ENCODE measurements around the gene KRT80. TPM values are rescaled to one million over a fixed set of nuclear protein-coding genes. Genes with fewer than 3 reads are reported as not detected.

KRT80 gene
- total RNA-seq, 4 donors from 2014 or later = 1.1 TPM; not detected in 3

GRCh38 chr12:52207895-52208294 lies 16.1 kb upstream of the KRT80 start:
- no peaks in the 10 kb centered on the region for H3K36me3 ChIP-seq
- peaks cover 0 to 6% of the 10 kb centered on the region in 2 donors for H3K4me1 ChIP-seq
- H3K27me3 ChIP-seq = no peaks in the 10 kb centered on the region
- H3K27ac ChIP-seq = no peak overlapping the region
- DNase-seq = peak in 1 of 2 donors; percentile 54
- H3K4me3 ChIP-seq = no peak overlapping the region
- H3K9me3 ChIP-seq = no peaks in the 10 kb centered on the region
- TF ChIP-seq CTCF (IDR thresholded peaks at IDR 0.05) (no peak), POLR2A (IDR thresholded peaks at IDR 0.05) (no peak)
- intact Hi-C loops (cut with DNase I; ENCODE audit: low total_unique reads) = no loop called here

GRCh38 chr12:52207106-52207505 lies 15.3 kb upstream of the KRT80 start:
- Histone ChIP-seq H3K36me3 (no peaks in the 10 kb centered on the region), H3K27me3 (no peaks in the 10 kb centered on the region), H3K9me3 (no peaks in the 10 kb centered on the region), H3K27ac (no peak overlapping the region), H3K4me1 (peaks cover 0 to 14% of the 10 kb centered on the region in 2 donors), H3K4me3 (no peak overlapping the region)
- intact Hi-C loops (cut with DNase I; ENCODE audit: low total_unique reads) = no loop called here
- TF ChIP-seq POLR2A (IDR thresholded peaks at IDR 0.05) (no peak), CTCF (IDR thresholded peaks at IDR 0.05) (no peak)
- DNase-seq = no peak

- no peak for DNase-seq
- Histone ChIP-seq H3K36me3 (no peaks in the 10 kb centered on the region), H3K27me3 (no peaks in the 10 kb centered on the region), H3K4me1 (peaks cover 0 to 15% of the 10 kb centered on the region in 2 donors), H3K9me3 (no peaks in the 10 kb centered on the region), H3K4me3 (no peak overlapping the region), H3K27ac (no peak overlapping the region)
- TF ChIP-seq POLR2A (IDR thresholded peaks at IDR 0.05) (no peak), CTCF (IDR thresholded peaks at IDR 0.05) (no peak)
- intact Hi-C loops (cut with DNase I; ENCODE audit: low total_unique reads) = no loop called here
Measured at GRCh38 chr12:52206304-52207040, 14.7 kb upstream of the KRT80 start.

GRCh38 chr12:52205612-52206303 lies 13.9 kb upstream of the KRT80 start:
- no peak for DNase-seq
- H3K4me1 ChIP-seq = peaks cover 0 to 15% of the 10 kb centered on the region in 2 donors

More at GRCh38 chr12:52205612-52206303, 13.9 kb upstream of the KRT80 start:
- Histone ChIP-seq H3K27ac (no peak overlapping the region), H3K9me3 (no peaks in the 10 kb centered on the region), H3K27me3 (no peaks in the 10 kb centered on the region), H3K4me3 (no peak overlapping the region), H3K36me3 (no peaks in the 10 kb centered on the region)
- TF ChIP-seq POLR2A (IDR thresholded peaks at IDR 0.05) (no peak), CTCF (IDR thresholded peaks at IDR 0.05) (no peak)
- intact Hi-C loops (cut with DNase I; ENCODE audit: low total_unique reads) = no loop called here

Data from uterus (tissue), 4 donors.